Esophagus muscularis mucosa (tissue), 4 donors: ENCODE measurements around the gene PPP6R3. TPM values are rescaled to one million over a fixed set of nuclear protein-coding genes. Genes with fewer than 3 reads are reported as not detected.

Experiments
- DNase-seq: peaks from one replicate; pipeline ENCODE4 v3.0.0-alpha.2; 2017; ENCODE audit errors: extremely low spot score
- H3K27ac ChIP-seq, 4 donors: fragments of 200-600 bp; sonication (generic); replicated peaks in 1 of 4; 1 replicate in 3 of 4; 2 replicates in 1 of 4; pipeline ENCODE4 v1.5.1; 2016 to 2019; ENCODE audit warnings: mild to moderate bottlenecking in 1 of 4
- H3K27me3 ChIP-seq, 4 donors: fragments of 200-600 bp; sonication (generic); one replicate each; pipeline versions ENCODE4 v1.5.1 to v1.6.0; 2016 to 2019
- H3K36me3 ChIP-seq, 4 donors: fragments of 200-600 bp; sonication (generic); one replicate each; pipeline ENCODE4 v1.5.1; 2016 to 2019
- H3K4me1 ChIP-seq, 4 donors: fragments of 200-600 bp; sonication (generic); one replicate each; pipeline ENCODE4 v1.5.1; 2016 to 2019
- H3K4me3 ChIP-seq, 4 donors: fragments of 200-600 bp; sonication (generic); 1 replicate in 2 of 4; 2 replicates in 2 of 4; pipeline ENCODE4 v1.5.1; 2016 to 2019; ENCODE audit warnings: mild to moderate bottlenecking in 4 of 4, moderate library complexity in 1 of 4
- H3K9me3 ChIP-seq, 4 donors: fragments of 200-600 bp; sonication (generic); 1 replicate in 3 of 4; 2 replicates in 1 of 4; pipeline ENCODE4 v1.5.1; 2016 to 2019
- EP300 ChIP-seq: sonication (generic); formaldehyde crosslinking; IDR thresholded peaks from one replicate; pipeline ENCODE4 v1.6.1; 2017; ENCODE audit warnings: antibody characterized with exemption
- POLR2A ChIP-seq: fragments of 450-650 bp; IDR thresholded peaks from one replicate; pipeline ENCODE4 v1.6.1; 2017; ENCODE audit warnings: antibody characterized with exemption, moderate library complexity, mild to moderate bottlenecking, low read depth
- POLR2AphosphoS5 ChIP-seq, 2 donors: sonication (generic); formaldehyde crosslinking; IDR thresholded peaks; one replicate each; pipeline ENCODE4 v1.6.1; 2017; ENCODE audit warnings: antibody characterized with exemption in 2 of 2
- WGBS: methylation state at CpG from one replicate; pipeline ENCODE4 v1.1.5; 2018; 5-methylcytosine and 5-hydroxymethylcytosine counted together
- intact Hi-C: fragments of 100-400 bp; cut with DNase I; formaldehyde crosslinking; loops from one replicate; pipeline ENCODE4 v1.15.1; 2023
- total RNA-seq, 4 donors: library from RNA; depleted of rRNA; stranded (reverse); fragments of >200 nt; gene quantifications; one replicate each; pipeline versions ENCODE4 v1.1.0 to v1.2.1, GENCODE V29; 2016
- TF ChIP-seq, protein P1 (sequence below), 3 experiments: fragments of 200-600 bp in 2 of 3; fragments of 450-650 bp in 1 of 3; sonication (generic) in 2 of 3; IDR thresholded peaks; one replicate each; pipeline ENCODE4 v1.5.1; 2017 to 2019; ENCODE audit warnings: antibody characterized with exemption in 3 of 3, mild to moderate bottlenecking in 2 of 3, moderate library complexity in 1 of 3

Gene PPP6R3
- total RNA-seq, 4 donors from 2014 or later = 106 to 132 (median 116) TPM

DNA sequence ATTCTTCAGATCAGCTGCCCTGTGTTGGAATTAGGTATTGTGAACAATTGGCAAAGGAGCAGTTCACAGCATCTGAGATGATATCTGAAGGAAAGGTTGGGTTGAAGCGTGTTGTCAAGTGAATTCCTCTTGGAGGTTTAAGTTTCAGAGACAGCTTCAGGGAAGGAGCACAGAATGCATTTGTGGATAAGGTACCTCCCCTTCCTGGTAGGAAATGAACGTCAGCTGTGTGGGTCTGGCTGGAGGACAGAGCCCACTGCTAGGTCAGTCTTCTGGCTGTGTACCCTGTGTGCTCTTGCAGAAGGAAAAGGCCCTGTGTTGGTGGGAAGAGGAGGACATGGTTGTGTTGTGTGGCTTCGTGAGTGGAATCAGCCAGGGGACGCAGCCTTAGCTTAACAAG, 135.7 kb downstream of the PPP6R3 start:
- WGBS = 84% methylated on average over 4 of the region's 4 CpGs
- intact Hi-C loops = no loop called here
- no peaks in the 10 kb centered on the region for H3K9me3 ChIP-seq
- H3K4me1 ChIP-seq = no peaks in the 10 kb centered on the region
- no peak for DNase-seq
- no peak for TF ChIP-seq EP300
- TF ChIP-seq, protein P1, sequence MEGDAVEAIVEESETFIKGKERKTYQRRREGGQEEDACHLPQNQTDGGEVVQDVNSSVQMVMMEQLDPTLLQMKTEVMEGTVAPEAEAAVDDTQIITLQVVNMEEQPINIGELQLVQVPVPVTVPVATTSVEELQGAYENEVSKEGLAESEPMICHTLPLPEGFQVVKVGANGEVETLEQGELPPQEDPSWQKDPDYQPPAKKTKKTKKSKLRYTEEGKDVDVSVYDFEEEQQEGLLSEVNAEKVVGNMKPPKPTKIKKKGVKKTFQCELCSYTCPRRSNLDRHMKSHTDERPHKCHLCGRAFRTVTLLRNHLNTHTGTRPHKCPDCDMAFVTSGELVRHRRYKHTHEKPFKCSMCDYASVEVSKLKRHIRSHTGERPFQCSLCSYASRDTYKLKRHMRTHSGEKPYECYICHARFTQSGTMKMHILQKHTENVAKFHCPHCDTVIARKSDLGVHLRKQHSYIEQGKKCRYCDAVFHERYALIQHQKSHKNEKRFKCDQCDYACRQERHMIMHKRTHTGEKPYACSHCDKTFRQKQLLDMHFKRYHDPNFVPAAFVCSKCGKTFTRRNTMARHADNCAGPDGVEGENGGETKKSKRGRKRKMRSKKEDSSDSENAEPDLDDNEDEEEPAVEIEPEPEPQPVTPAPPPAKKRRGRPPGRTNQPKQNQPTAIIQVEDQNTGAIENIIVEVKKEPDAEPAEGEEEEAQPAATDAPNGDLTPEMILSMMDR (IDR thresholded peaks at IDR 0.05) = no peak
- TF ChIP-seq POLR2AphosphoS5 (IDR thresholded peaks at IDR 0.05) = no peak
- H3K36me3 ChIP-seq = peaks cover 60 to 100% (median 87%) of the 10 kb centered on the region in 4 donors
- no peak overlapping the region for H3K4me3 ChIP-seq
- peaks cover 0 to 3% (median 0%) of the 10 kb centered on the region in 4 donors for H3K27me3 ChIP-seq
- H3K27ac ChIP-seq = no peak overlapping the region

DNA sequence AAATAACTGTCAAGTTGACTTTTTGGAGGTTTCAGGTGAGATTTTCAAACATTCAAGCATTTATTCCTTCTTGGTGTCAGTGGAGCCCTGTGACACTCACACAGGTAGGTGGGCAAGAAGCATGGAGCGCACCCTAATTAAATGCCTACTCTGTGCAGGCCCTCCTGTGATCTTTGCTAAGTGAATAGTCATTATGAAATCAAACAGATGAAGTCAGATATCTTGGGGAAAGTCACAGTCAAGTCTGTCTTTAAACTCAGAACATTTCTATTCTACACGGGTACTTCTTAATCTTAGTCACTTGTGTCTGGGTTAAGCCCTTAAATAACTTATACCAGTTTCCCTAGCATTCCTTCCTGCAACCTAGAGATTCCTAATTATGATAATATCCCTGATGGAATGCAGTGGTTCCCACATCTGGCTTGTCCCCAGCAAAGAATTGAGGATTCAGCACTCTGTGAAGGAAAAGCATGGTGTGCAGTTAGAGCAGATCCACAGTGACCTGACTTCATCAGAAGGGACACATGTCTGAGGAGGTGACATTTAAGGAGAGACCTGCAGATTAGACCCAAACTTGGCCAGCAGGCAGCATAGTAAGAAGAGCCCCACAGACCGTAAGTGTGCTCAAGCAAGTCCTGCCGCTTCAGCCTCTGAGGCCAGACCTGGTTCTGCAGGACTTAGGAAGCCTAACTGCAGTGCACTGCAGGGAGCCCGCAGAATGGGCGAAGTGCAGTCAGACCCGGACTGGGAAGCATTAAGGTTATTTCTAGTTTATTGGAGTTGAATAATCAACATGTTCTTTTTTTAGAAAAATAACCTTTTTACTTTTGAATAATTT, 138.5 kb downstream of the PPP6R3 start:
- WGBS = 85% methylated on average over 7 of the region's 7 CpGs
- DNase-seq = no peak
- peaks cover 68 to 100% (median 91%) of the 10 kb centered on the region in 4 donors for H3K36me3 ChIP-seq
- H3K4me3 ChIP-seq = no peak overlapping the region
- TF ChIP-seq, protein P1 (IDR thresholded peaks at IDR 0.05) = no peak
- TF ChIP-seq POLR2AphosphoS5 (IDR thresholded peaks at IDR 0.05) (no peak), EP300 (no peak)
- no peak overlapping the region for H3K27ac ChIP-seq
- H3K9me3 ChIP-seq = no peaks in the 10 kb centered on the region
- intact Hi-C loops = no loop called here
- no peaks in the 10 kb centered on the region for H3K4me1 ChIP-seq
- H3K27me3 ChIP-seq = peaks cover 0 to 3% (median 0%) of the 10 kb centered on the region in 4 donors

DNA sequence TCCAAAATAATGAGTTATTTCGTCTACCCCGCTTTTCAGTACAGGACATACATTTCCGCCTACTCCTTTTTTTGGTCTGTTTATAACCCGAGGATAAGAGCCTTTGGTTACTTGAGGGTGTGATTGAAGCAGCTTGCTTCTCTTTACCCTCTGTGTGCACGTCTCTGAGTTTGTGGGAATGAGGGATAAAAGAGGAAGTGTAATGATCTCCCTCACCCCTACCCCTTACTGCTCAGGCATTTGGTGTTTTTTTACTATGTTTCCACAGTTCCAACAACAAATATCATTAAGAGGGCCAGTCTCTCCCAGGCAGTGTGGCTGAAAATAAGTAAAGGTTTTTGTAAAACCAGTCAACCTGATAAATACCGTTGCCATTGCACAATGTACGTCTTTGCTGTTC, 140.6 kb downstream of the PPP6R3 start:
- no peak overlapping the region for H3K4me3 ChIP-seq
- H3K27ac ChIP-seq = no peak overlapping the region
- no peak for DNase-seq
- 88% methylated on average over 7 of the region's 7 CpGs for WGBS
- no peaks in the 10 kb centered on the region for H3K9me3 ChIP-seq
- H3K4me1 ChIP-seq = no peaks in the 10 kb centered on the region
- H3K27me3 ChIP-seq = peaks cover 0 to 3% (median 0%) of the 10 kb centered on the region in 4 donors
- peaks cover 73 to 100% (median 100%) of the 10 kb centered on the region in 4 donors for H3K36me3 ChIP-seq
- TF ChIP-seq POLR2A = no peak
- TF ChIP-seq POLR2AphosphoS5 (IDR thresholded peaks at IDR 0.05) = no peak
- no peak for TF ChIP-seq EP300
- TF ChIP-seq, protein P1 (IDR thresholded peaks at IDR 0.05) = no peak
- intact Hi-C loops = no loop called here

DNA sequence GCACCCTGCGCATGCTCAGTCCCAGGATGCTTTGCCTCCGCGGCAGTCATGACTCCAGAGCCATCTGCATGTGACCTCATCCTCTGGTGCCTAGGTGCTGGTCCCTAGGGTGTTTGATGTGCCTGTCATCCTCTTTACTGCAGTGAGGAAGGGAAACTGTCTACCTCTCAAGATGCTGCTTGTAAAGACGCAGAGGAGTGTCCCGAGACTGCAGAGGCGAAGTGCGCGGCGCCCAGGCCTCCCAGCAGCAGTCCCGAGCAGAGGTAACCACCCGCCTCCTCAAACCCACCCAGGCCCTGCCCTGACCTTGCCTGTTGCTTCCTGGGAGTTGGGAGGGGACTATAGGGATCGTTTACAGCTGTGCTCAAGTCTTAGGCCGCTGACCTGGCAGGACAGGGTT, 149.2 kb downstream of the PPP6R3 start:
- Histone ChIP-seq H3K4me3 (no peak overlapping the region), H3K27me3 (no peaks in the 10 kb centered on the region), H3K4me1 (no peaks in the 10 kb centered on the region), H3K27ac (no peak overlapping the region), H3K36me3 (peaks cover 65 to 100% (median 92%) of the 10 kb centered on the region in 4 donors), H3K9me3 (no peaks in the 10 kb centered on the region)
- 90% methylated on average over 11 of the region's 13 CpGs for WGBS
- no peak for TF ChIP-seq POLR2A
- TF ChIP-seq, protein P1 (IDR thresholded peaks at IDR 0.05) = no peak
- no peak for TF ChIP-seq POLR2AphosphoS5 (IDR thresholded peaks at IDR 0.05)
- TF ChIP-seq EP300 = no peak
- intact Hi-C loops = no loop called here
- no peak for DNase-seq
